ENCODE data around the gene TMEM273.

Gene TMEM273

DNA sequence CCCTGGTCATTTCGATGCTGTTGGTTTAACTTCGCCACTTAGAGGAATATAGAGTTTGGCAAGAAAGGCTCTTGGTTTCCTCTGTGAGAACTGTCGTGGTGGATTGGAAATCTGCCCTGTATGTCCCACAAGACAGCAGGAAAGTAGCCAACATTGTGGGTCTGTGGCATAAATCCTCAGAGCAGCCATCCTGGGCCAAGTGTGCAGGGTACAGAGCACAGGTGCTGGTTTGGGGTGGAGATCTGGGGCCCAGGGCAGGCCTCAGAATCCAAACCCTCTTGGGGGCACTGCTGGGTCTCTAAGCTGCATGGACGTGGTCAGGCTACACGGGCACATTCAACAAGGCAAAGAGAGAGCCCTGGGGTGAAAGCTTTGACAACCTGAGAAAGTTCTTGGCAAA lies 39.2 kb upstream of the TMEM273 start:
- no peak for DNase-seq (ENCODE audit: low read depth)
- H3K4me3 ChIP-seq (ENCODE audit: control insufficient read depth, low read depth, low read length) = no peak overlapping the region
- TF ChIP-seq CTCF (IDR thresholded peaks at IDR 0.05; ENCODE audit: control insufficient read depth, insufficient read depth, low read depth, low read length, missing control alignments) = no peak

DNA sequence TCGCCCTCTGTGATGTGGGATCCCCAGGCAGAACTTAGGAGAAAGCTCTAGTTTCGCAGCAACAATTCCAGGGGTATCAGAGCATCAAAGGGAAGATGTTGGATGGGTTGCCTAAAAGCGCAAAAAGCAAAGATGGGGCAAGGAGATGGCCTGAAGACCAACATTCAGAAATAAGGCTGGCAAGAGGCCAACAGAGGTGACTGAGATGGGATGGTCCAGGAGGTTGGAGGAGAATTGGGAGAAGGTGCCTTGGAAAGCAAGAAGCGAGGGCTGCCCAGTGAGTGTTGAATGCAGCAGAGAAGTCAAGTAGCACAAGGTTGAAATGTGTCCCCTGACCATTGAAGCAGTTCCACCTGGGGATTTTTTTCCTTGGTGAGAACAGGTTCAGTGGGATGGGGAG lies 38.4 kb upstream of the TMEM273 start:
- no peak for DNase-seq (ENCODE audit: low read depth)
- H3K4me3 ChIP-seq (ENCODE audit: control insufficient read depth, low read depth, low read length) = no peak overlapping the region
- no peak for TF ChIP-seq CTCF (IDR thresholded peaks at IDR 0.05; ENCODE audit: control insufficient read depth, insufficient read depth, low read depth, low read length, missing control alignments)

DNA sequence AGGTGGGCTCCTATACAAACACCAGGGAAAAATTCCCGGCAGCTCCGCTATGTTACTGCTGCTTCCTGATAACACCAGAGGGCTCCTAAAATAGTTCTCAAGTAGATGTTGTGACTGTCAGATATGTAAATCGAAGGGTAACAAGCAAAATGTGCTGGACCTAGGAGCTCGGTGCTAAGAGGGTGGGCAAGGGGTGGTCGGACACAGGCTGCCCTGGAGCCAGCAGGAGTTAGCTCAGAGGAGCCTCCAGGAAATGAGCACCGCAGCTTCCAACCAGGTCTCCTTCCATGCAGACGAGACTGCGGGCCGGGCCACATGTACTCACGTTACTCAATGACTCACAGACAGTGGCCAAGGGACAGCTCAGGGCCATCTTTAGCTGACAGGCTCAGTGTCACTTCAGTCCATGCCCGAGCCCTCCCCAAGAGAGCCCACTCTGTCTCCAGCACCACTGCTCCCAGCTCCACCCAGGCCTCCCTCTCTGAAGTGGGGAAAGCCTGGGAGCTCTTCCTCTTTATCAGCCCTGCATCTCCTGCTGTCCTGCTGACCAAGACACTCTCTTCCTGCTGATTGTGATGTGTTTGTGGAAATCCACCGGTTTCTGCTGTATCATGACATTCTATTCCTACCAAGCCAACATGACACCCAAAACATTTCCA lies 37.2 kb upstream of the TMEM273 start:
- TF ChIP-seq CTCF (IDR thresholded peaks at IDR 0.05; ENCODE audit: control insufficient read depth, insufficient read depth, low read depth, low read length, missing control alignments) = no peak
- no peak overlapping the region for H3K4me3 ChIP-seq (ENCODE audit: control insufficient read depth, low read depth, low read length)
- DNase-seq (ENCODE audit: low read depth) = no peak

- DNase-seq (ENCODE audit: low read depth) = no peak
- H3K4me3 ChIP-seq (ENCODE audit: control insufficient read depth, low read depth, low read length) = no peak overlapping the region
- TF ChIP-seq CTCF (IDR thresholded peaks at IDR 0.05; ENCODE audit: control insufficient read depth, insufficient read depth, low read depth, low read length, missing control alignments) = no peak
Observed at GRCh38 chr10:49223205-49223604, 35.0 kb upstream of the TMEM273 start.

DNA sequence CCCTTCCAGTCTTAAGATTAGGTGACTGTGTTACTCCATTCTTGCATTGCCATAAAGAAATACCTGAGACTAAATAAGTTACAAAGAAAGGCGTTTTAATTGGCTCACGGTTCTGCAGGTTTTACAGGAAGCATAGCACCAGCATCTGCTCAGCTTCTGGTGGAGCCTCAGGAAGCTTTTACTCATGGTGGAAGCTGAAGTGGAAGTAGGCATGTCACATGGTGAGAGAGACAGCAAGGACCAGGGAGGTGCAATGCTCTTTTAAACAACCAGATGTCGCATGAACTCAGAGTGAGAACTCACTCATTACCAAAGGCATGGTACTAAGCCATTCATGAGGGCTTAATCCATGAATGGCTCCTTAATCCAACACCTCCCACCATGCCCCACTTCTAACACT lies 34.0 kb upstream of the TMEM273 start:
- no peak for DNase-seq (ENCODE audit: low read depth)
- TF ChIP-seq CTCF (IDR thresholded peaks at IDR 0.05; ENCODE audit: control insufficient read depth, insufficient read depth, low read depth, low read length, missing control alignments) = no peak
- H3K4me3 ChIP-seq (ENCODE audit: control insufficient read depth, low read depth, low read length) = no peak overlapping the region

GRCh38 chr10:49220679-49221078 lies 32.5 kb upstream of the TMEM273 start:
- no peak overlapping the region for H3K4me3 ChIP-seq (ENCODE audit: control insufficient read depth, low read depth, low read length)
- DNase-seq (ENCODE audit: low read depth) = no peak
- no peak for TF ChIP-seq CTCF (IDR thresholded peaks at IDR 0.05; ENCODE audit: control insufficient read depth, insufficient read depth, low read depth, low read length, missing control alignments)

DNA sequence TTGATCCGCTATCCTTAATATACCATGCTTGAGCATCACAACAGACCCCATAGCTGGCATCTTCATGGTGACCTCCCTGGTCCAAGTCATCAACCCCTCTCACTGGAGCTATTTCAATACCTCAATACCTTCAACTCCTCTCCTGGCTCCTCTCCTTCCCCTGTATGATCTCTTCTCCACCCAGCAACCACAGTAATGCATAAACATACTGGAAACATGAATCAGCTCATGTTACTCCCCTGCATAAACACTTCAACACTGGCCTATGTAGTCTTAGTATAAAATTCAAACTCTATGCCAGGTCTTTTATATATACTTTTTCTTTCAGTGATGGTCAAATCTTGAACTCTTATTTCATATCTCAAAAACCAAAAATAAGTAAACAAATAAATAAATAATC lies 31.8 kb upstream of the TMEM273 start:
- TF ChIP-seq CTCF (IDR thresholded peaks at IDR 0.05; ENCODE audit: control insufficient read depth, insufficient read depth, low read depth, low read length, missing control alignments) = no peak
- DNase-seq (ENCODE audit: low read depth) = no peak
- no peak overlapping the region for H3K4me3 ChIP-seq (ENCODE audit: control insufficient read depth, low read depth, low read length)
